Left renal cortex interstitium (tissue), 4 donors: ENCODE measurements around the gene TBC1D21. TPM values are rescaled to one million over a fixed set of nuclear protein-coding genes. Genes with fewer than 3 reads are reported as not detected.

Experiments used
- DNase-seq, 4 donors: peaks; one replicate each; pipeline ENCODE4 v3.0.0-alpha.2; 2013; ENCODE audit warnings: low read depth in 4 of 4, low spot score in 2 of 4, missing footprints in 1 of 4
- polyA plus RNA-seq, 4 donors: library from polyadenylated mRNA; unstranded; fragments of 120-200 nt; gene quantifications; one replicate each; pipeline ENCODE4 v1.2.1, GENCODE V29; 2013; ENCODE audit not compliant: insufficient read length in 4 of 4

TBC1D21 gene
- polyA plus RNA-seq, 4 donors, result not detected

- no peak for DNase-seq
Measured at GRCh38 chr15:73886717-73887345, 13.5 kb downstream of the TBC1D21 start.

- no peak for DNase-seq
Measured at GRCh38 chr15:73887481-73887880, 14.1 kb downstream of the TBC1D21 start.

GRCh38 chr15:73888224-73889041 is 15.1 kb downstream of the TBC1D21 start:
- no peak for DNase-seq

GRCh38 chr15:73889053-73889761 is 15.8 kb downstream of the TBC1D21 start:
- no peak for DNase-seq

- DNase-seq, result no peak
Measured at GRCh38 chr15:73889762-73890124, 16.4 kb downstream of the TBC1D21 start.

- no peak for DNase-seq
Measured at GRCh38 chr15:73891328-73892315, 18.3 kb downstream of the TBC1D21 start.

- DNase-seq, result no peak
Measured at GRCh38 chr15:73892446-73893226, 19.3 kb downstream of the TBC1D21 start.

- DNase-seq, result no peak
Measured at GRCh38 chr15:73894133-73894814, 20.9 kb downstream of the TBC1D21 start.

GRCh38 chr15:73897441-73898261 is 24.3 kb downstream of the TBC1D21 start:
- no peak for DNase-seq

- no peak for DNase-seq
Measured at GRCh38 chr15:73899197-73900094, 26.1 kb downstream of the TBC1D21 start.

- DNase-seq, result no peak
Measured at GRCh38 chr15:73900095-73900712, 26.8 kb downstream of the TBC1D21 start.

- no peak for DNase-seq
Measured at GRCh38 chr15:73901126-73901810, 27.9 kb downstream of the TBC1D21 start.

GRCh38 chr15:73902121-73903020 is 29.0 kb downstream of the TBC1D21 start:
- no peak for DNase-seq

GRCh38 chr15:73904026-73904815 is 30.9 kb downstream of the TBC1D21 start:
- no peak for DNase-seq
